Measurements from ENCODE around the gene ZBTB2. TPM values are rescaled to one million over a fixed set of nuclear protein-coding genes. Genes with fewer than 3 reads are reported as not detected.
"Not testable (repeated sequence)": the region's sequence is repeated elsewhere in the genome, so short reads cannot be mapped to it uniquely, and the experiment has no call there.

Gene ZBTB2
- total and polyA plus RNA-seq, 10 of the 15 experiments (the other 5 are each of a cell fraction or from before 2014, with no cell fraction given) = 4.2 to 21.9 (median 15.0) TPM

- CTCF ChIA-PET = interaction anchor here (0.6 to 2.0 kb wide), 6 partner anchors 13 to 1839 kb away, joined by 3 to 10 read pairs (median 4); no protein-coding TSS in a partner anchor
- H3K36me3 ChIP-seq (ENCODE audit: control insufficient read depth in 2 of 2, insufficient read depth in 2 of 2, low read length in 1 of 2); H4K20me1 ChIP-seq (ENCODE audit: control insufficient read depth, insufficient read depth); intact Hi-C loops (cut with micrococcal nuclease; ENCODE audit: unreplicated experiment); H3K4me1 ChIP-seq (ENCODE audit: control insufficient read depth, insufficient read depth, low read length); H3K9me3 ChIP-seq (replicated peaks; ENCODE audit: control insufficient read depth, insufficient read depth, low read length); ATAC-seq; BruUV-seq (replicated peaks); H3K79me2 ChIP-seq (ENCODE audit: control insufficient read depth, insufficient read depth, low read length); H3K4me2 ChIP-seq (ENCODE audit: control insufficient read depth, insufficient read depth); H3K27ac ChIP-seq (ENCODE audit: control insufficient read depth, insufficient read depth); DNase-seq (ENCODE audit: low read depth, low spot score); in situ Hi-C loops (cut with MboI); H3K27me3 ChIP-seq (replicated peaks in 1 of 2; ENCODE audit: control insufficient read depth in 2 of 2, insufficient read depth in 2 of 2, low read length in 1 of 2); H3K4me3 ChIP-seq; FAIRE-seq; H3K9ac ChIP-seq (ENCODE audit: control insufficient read depth, insufficient read depth, low read length); RAD21 ChIA-PET (ENCODE audit: unreplicated experiment); H2AFZ ChIP-seq (ENCODE audit: control insufficient read depth, low read depth, low read length): not testable (repeated sequence)
- POLR2A ChIA-PET = interaction anchor here (0.5 to 0.6 kb wide), 2 partner anchors 125 to 377 kb away, joined by 3 to 4 read pairs; no protein-coding TSS in a partner anchor
- 99% methylated on average over 6 of the region's 6 CpGs for WGBS (ENCODE audit: insufficient coverage, insufficient replicate concordance, low lambda C conversion rate, missing lambda C conversion rate)
- SMC1A ChIA-PET (ENCODE audit: uncharacterized antibody, unreplicated experiment) = interaction anchor here (0.8 to 1.1 kb wide), 3 partner anchors 21 to 81 kb away, joined by 3 to 4 read pairs (median 3); no protein-coding TSS in a partner anchor
Measured at GRCh38 chr6:151356983-151357382, 34.4 kb downstream of the ZBTB2 start.

GRCh38 chr6:151353795-151354194, 37.6 kb downstream of the ZBTB2 start:
- H3K9ac ChIP-seq (ENCODE audit: control insufficient read depth, insufficient read depth, low read length) = no peak overlapping the region
- H3K4me3 ChIP-seq = no peak overlapping the region
- in situ Hi-C loops (cut with MboI) = no loop called here
- no peaks in the 10 kb centered on the region for H3K9me3 ChIP-seq (replicated peaks; ENCODE audit: control insufficient read depth, insufficient read depth, low read length)
- no peaks in the 10 kb centered on the region for H3K36me3 ChIP-seq (ENCODE audit: control insufficient read depth in 2 of 2, insufficient read depth in 2 of 2, low read length in 1 of 2)
- no peaks in the 10 kb centered on the region for H3K27me3 ChIP-seq (replicated peaks in 1 of 2; ENCODE audit: control insufficient read depth in 2 of 2, insufficient read depth in 2 of 2, low read length in 1 of 2)
- no peak overlapping the region for H3K27ac ChIP-seq (ENCODE audit: control insufficient read depth, insufficient read depth)
- ChIA-PET POLR2A (no interaction called here), CTCF (interaction anchor here (0.6 to 1.9 kb wide), 2 partner anchors 340 to 462 kb away, joined by 3 to 4 read pairs; no protein-coding TSS in a partner anchor), SMC1A (ENCODE audit: uncharacterized antibody, unreplicated experiment) (no interaction called here), RAD21 (ENCODE audit: unreplicated experiment) (no interaction called here)
- ATAC-seq = no peak
- no peaks in the 10 kb centered on the region for H4K20me1 ChIP-seq (ENCODE audit: control insufficient read depth, insufficient read depth)
- no peak for FAIRE-seq
- 95% methylated on average over 10 of the region's 10 CpGs for WGBS (ENCODE audit: insufficient coverage, insufficient replicate concordance, low lambda C conversion rate, missing lambda C conversion rate)
- no peak overlapping the region for H3K4me2 ChIP-seq (ENCODE audit: control insufficient read depth, insufficient read depth)
- intact Hi-C loops (cut with micrococcal nuclease; ENCODE audit: unreplicated experiment) = no loop called here
- H2AFZ ChIP-seq (ENCODE audit: control insufficient read depth, low read depth, low read length) = no peak overlapping the region
- BruUV-seq (replicated peaks) = no TSS peak
- H3K4me1 ChIP-seq (ENCODE audit: control insufficient read depth, insufficient read depth, low read length) = no peaks in the 10 kb centered on the region
- DNase-seq (ENCODE audit: low read depth, low spot score) = no peak
- no peaks in the 10 kb centered on the region for H3K79me2 ChIP-seq (ENCODE audit: control insufficient read depth, insufficient read depth, low read length)
- no peak for TF ChIP-seq CHD4 (IDR thresholded peaks at IDR 0.05)
- no peak for TF ChIP-seq ATF7 (IDR thresholded peaks at IDR 0.05; ENCODE audit: low read depth)
- TF ChIP-seq NRF1 (conservative IDR thresholded peaks at IDR 0.05; ENCODE audit: low read depth, low read length) = no peak
- no peak for TF ChIP-seq MEF2A (IDR thresholded peaks at IDR 0.05; ENCODE audit: insufficient read depth, low read depth, low read length)
- no peak for TF ChIP-seq ASH2L (IDR thresholded peaks at IDR 0.05; ENCODE audit: borderline replicate concordance, low read depth)
- no peak for TF ChIP-seq IKZF1 (conservative IDR thresholded peaks at IDR 0.05)
- TF ChIP-seq CBX5 (IDR thresholded peaks at IDR 0.05; ENCODE audit: low read depth) = no peak
- TF ChIP-seq SREBF1 (IDR thresholded peaks at IDR 0.05; ENCODE audit: low read length) = no peak
- no peak for TF ChIP-seq ETV6 (conservative IDR thresholded peaks at IDR 0.05 in 1 of 2, IDR thresholded peaks at IDR 0.05 in 1 of 2; ENCODE audit: borderline replicate concordance in 1 of 2, low read depth in 1 of 2)
- no peak for TF ChIP-seq IKZF2 (IDR thresholded peaks at IDR 0.05)
- no peak for TF ChIP-seq CEBPB (IDR thresholded peaks at IDR 0.05; ENCODE audit: borderline replicate concordance in 1 of 2, low read depth in 2 of 2, low read length in 2 of 2)
- no peak for TF ChIP-seq SMARCA5 (IDR thresholded peaks at IDR 0.05)
- no peak for TF ChIP-seq TCF12 (IDR thresholded peaks at IDR 0.05; ENCODE audit: low read depth, low read length)
- no peak for TF ChIP-seq ZBTB11 (CRISPR knock-in tag; IDR thresholded peaks at IDR 0.05)
- no peak for TF ChIP-seq IRF3 (IDR thresholded peaks at IDR 0.05)
